Renal cortical epithelial cell (primary cell): Measurements from ENCODE around the gene CCND2. TPM values are rescaled to one million over a fixed set of nuclear protein-coding genes. Genes with fewer than 3 reads are reported as not detected.
A peak's percentile ranks its signal among the peaks of the same experiment; 100 is the strongest.

Experiments used
- DNase-seq: peaks from one replicate; pipeline ENCODE4 v3.0.0-alpha.2; 2011; ENCODE audit warnings: low read depth
- total RNA-seq: library from RNA; depleted of rRNA; stranded (reverse); fragments of >200 nt; gene quantifications from 2 replicates; pipeline ENCODE4 v1.2.3, GENCODE V29; 2014

The CCND2 gene
- total RNA-seq, 1 donor from 2014 or later = 91.3 TPM

GRCh38 chr12:4256043-4256826 is 17.3 kb upstream of the CCND2 start:
- no peak for DNase-seq

GRCh38 chr12:4257442-4257841 is 16.1 kb upstream of the CCND2 start:
- no peak for DNase-seq

- DNase-seq = no peak
These were observed 14.5 kb upstream of the CCND2 start for GRCh38 chr12:4259099-4259498.

- DNase-seq = no peak
These were observed 11.9 kb upstream of the CCND2 start for GRCh38 chr12:4261655-4262054.

DNA sequence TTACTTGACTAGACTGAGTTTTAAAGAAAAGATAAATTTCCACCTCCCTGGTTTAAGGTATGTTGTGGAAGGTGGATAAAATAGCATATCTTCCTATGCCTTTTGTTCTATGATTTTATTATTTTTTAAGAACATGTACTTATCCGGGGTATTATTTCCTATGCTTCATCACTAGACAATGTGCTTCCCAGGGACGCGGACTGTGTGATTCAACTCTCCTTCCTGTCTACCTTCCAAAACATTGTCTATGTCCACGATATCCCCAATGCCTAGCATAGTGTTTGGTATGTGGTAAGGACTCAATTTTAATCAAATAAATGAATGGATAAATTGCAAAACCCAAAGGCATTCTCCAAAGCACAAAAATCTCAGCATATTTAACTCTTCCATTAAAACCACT is 8.3 kb upstream of the CCND2 start:
- no peak for DNase-seq

DNA sequence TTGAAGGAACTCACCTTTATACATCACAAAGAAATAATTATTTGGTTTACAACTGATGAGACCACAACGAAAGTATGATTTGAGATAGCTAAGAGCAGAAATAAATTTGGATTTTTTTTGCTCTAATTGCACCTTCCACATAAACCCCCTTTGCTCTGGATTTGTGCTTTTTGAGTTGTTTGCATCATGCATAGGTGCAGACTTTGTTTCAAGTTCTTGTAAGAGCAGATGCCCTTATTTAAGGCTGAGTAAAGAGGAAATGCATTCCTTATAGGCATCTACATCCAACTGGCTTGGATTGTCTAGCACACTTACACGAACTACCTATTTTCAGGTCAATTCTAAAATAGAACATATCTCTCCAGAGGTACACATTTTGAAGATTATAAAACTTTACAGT is 6.6 kb upstream of the CCND2 start:
- no peak for DNase-seq

DNA sequence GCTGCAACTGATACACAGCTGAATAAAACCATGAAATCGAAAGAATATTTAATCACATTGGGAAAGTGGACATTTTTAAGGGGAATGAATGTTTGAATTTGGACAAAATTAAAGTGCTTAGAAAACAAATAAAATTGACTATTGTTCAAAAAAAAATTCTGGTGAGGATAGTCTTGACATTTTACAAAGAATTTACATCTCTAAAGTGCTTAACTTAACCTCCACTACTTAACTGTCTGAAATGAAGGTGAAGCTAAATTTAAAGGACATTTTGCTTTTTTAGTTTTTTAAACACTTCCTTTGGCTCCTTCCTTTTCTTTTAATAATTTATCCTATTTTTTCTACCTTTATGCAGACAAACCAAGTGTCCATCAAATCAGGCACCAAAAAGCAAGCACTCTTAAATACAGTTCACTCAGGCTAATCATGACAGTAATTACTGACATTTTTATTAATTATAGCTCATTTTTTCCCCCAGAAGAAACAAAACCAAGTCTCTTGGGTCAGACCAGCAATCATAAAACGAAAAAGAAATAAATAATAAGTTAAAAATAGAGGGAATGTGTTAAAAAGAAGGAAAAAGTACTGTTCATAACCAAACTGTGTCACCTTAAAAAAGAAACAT is 5.7 kb upstream of the CCND2 start:
- no peak for DNase-seq

DNA sequence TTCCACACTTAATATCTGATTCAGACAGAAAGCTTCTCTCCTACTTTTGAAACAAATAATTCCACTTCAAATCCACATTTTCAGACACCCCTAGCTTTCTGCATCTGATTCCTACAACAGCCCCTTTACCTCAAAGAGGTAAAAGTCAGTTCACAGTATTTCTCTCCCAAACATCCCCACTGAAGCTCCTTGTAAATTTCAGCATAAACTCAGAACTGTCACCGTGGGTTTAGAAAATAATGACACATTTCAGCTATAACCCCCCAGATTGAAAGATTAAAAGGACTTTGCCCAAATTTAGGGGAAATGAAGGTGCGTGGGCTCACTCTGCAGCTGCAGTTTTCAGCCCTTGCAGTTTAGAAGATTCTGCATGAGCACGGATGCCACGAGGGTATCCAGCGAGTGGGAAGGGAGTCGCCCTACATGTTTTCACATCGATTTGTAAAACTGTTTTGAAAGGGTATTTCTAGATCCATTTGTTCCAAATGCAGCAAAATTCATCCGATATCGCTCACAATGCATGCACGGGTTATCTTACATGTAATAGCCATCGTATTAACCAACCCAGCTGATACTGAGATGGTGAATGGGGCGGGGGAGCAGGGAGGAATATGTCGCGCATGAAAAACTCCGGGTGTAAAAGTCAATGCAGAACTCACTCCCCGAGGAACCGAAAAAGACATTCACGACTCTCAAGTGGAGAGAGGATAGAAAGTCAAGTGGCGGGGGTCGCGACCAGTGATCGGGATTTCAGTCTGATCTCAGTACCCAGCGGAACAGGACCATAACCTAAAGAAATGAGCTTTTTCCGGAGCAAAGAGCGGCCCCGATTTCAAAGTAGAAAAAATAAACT is 5.0 kb upstream of the CCND2 start:
- no peak for DNase-seq

DNA sequence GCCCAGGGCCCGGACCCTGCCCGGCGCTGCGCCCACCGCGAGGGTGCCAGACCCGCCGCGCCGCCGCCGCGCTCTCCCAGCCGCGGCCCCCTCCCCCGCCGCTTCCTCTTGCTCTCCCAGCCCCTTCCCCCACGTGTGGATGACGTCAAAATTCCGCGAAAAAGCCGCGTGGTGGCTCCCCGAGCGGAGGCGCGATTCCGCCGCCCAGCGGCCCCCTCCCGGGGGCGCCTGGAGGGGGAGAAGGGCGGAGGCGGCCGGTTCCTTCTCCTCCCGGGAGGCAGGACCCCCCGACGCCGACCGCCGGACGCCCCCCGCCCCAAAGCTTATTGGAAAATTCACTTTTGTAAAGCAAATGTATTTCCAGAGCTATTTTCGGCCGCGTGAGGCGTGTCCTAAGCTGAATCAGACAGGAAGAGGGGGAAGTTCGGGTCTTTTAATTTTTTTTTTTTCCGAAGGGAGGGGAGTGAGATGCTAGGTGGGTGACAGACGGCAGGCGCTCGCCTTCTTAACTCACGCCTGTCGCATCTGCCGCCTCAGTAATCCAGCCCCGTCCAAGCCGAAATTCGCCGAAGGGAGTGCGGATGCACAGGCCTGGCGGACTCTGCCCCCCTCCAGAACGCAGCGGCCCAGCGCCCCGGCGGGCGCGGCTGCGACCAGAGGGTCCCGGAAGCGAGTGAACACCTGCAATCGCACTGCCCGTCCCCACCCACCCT is 4.1 kb upstream of the CCND2 start:
- DNase-seq = no peak

- DNase-seq = no peak
These were observed 3.3 kb upstream of the CCND2 start for GRCh38 chr12:4270016-4270830.

DNA sequence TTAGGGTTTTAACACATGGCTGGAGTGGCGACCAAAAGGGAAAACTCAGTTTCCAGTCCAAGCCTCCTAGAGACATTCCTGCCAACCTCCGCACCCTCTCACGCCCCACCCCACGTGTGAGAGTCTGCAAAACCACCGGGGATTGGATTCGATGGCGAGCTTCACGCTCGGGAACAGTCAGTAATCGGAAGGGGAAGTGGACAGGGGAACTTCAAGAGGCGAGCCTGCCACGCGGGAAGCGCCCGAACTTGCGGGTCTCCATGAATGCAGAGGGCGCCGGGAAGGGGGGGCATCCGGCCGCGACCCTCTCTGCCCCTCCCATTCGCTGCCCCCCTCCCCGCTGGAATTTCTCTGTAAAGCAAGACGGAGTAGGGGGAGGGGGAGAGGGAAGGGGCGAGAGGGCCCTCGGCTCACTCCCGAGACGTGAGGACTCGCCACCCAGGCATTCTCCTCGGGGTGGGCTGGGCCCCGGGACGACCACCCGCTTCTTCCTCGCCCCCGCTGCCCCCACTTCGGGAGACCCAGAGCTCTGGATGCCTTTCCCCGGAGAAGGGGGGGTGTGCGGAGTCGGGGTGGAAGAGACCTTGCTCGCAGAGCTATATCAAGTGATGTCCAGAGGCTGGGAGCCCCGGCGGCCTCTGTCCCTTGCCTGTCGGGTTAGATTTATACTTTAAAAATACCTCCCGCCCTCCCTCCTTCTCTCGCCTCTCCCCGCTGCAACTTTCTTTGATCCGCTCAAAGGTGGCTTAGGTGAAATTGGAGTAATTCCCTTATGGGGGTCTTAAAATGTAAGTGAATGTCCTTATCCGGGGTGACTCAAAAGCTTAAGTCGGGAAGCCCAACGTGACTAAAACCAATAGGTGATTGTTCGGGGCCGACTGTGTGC is 2.5 kb upstream of the CCND2 start:
- no peak for DNase-seq

- DNase-seq = peak; percentile 32
These were observed 1.7 kb upstream of the CCND2 start for GRCh38 chr12:4271717-4272423.

DNA sequence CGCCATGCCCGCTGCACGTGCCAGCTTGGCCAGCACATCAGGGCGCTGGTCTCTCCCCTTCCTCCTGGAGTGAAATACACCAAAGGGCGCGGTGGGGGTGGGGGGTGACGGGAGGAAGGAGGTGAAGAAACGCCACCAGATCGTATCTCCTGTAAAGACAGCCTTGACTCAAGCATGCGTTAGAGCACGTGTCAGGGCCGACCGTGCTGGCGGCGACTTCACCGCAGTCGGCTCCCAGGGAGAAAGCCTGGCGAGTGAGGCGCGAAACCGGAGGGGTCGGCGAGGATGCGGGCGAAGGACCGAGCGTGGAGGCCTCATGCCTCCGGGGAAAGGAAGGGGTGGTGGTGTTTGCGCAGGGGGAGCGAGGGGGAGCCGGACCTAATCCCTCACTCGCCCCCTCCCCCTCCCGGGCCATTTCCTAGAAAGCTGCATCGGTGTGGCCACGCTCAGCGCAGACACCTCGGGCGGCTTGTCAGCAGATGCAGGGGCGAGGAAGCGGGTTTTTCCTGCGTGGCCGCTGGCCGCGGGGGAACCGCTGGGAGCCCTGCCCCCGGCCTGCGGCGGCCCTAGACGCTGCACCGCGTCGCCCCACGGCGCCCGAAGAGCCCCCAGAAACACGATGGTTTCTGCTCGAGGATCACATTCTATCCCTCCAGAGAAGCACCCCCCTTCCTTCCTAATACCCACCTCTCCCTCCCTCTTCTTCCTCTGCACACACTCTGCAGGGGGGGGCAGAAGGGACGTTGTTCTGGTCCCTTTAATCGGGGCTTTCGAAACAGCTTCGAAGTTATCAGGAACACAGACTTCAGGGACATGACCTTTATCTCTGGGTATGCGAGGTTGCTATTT is 914 bp upstream of the CCND2 start:
- no peak for DNase-seq

DNA sequence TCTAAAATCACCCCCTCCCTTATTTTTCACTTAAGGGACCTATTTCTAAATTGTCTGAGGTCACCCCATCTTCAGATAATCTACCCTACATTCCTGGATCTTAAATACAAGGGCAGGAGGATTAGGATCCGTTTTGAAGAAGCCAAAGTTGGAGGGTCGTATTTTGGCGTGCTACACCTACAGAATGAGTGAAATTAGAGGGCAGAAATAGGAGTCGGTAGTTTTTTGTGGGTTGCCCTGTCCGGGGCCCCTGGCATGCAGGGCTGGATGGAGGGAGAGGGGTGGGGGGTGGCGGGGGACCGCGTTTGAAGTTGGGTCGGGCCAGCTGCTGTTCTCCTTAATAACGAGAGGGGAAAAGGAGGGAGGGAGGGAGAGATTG is 300 bp upstream of the CCND2 start:
- no peak for DNase-seq

DNA sequence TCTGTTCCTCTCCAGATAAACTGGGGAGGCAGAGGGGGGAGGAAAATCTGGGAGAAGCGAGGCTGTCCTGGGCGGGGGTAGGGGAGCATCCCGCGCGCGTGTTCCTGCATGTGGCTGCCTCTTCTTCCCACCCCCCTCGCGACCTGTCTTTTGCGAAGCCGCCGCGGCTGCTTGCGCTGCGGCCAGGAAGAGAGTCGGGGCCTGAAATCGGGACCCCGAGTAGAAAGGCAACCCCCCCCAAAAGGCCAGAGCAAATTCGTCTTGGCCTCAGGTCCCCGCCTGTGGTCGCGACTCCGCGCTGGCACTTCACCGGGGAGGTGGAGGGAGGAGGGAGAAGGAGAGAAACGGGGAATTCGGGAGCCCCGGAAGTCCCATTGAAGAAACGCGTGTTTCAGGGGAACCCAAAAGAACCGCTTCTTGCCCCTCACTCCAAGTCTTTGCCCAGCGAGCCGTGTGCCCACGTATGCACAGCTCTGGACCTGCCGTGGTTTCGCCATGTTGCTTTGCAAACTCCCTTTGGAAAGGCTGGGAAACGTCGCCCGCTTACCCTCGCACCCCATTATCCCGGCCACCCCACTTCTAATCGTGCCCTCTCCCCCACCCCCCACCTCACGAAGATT is 944 bp downstream of the CCND2 start:
- DNase-seq = no peak

- DNase-seq = no peak
These were observed 1.7 kb downstream of the CCND2 start for GRCh38 chr12:4275016-4275869.

- DNase-seq = no peak
These were observed 2.3 kb downstream of the CCND2 start for GRCh38 chr12:4275870-4276301.
